Spleen (tissue), 7 donors: ENCODE data around the gene MDM4.

Experiments used
- CTCF ChIP-seq, 11 experiments: fragments of 200-600 bp in 7 of 11; fragments of 450-650 bp in 4 of 11; sonication (generic) in 4 of 11; IDR thresholded peaks in 8 of 11; conservative IDR thresholded peaks in 3 of 11; 1 replicate in 7 of 11; 2 replicates in 4 of 11; pipeline versions ENCODE4 v1.4.0 to v1.8.0; 2016 to 2021; ENCODE audit warnings: antibody characterized with exemption in 11 of 11, inconsistent platforms in 4 of 11, mild to moderate bottlenecking in 1 of 11
- POLR2A ChIP-seq, 3 donors: fragments of 450-650 bp; IDR thresholded peaks; one replicate each; pipeline ENCODE4 v1.5.1; 2017; ENCODE audit warnings: antibody characterized with exemption in 3 of 3, mild to moderate bottlenecking in 1 of 3
- POLR2AphosphoS5 ChIP-seq, 3 donors: sonication (generic); formaldehyde crosslinking; IDR thresholded peaks; one replicate each; pipeline ENCODE4 v1.5.1; 2017; ENCODE audit warnings: antibody characterized with exemption in 3 of 3
- donor health status: DM: no; HTN: no; CAD: no; lungs with moderate emphysema.
- donor health status: DM: no; HTN: no; CAD: no.
- donor health status: DM: no; HTN: no; CAD: no.

GRCh38 chr1:204478172-204478899 is 37.9 kb upstream of the MDM4 start:
- TF ChIP-seq CTCF (IDR thresholded peaks at IDR 0.05 in 8 of 11, conservative IDR thresholded peaks at IDR 0.05 in 3 of 11), result no peak
- TF ChIP-seq POLR2A (IDR thresholded peaks at IDR 0.05), result no peak
- no peak for TF ChIP-seq POLR2AphosphoS5 (IDR thresholded peaks at IDR 0.05)
